Fibroblast of upper back skin (primary cell): Measurements from ENCODE around the gene RBL1.
"Not testable (repeated sequence)": the region's sequence is repeated elsewhere in the genome, so short reads cannot be mapped to it uniquely, and the experiment has no call there.

ENCODE experiments used
- DNase-seq: peaks from one replicate; pipeline ENCODE4 v3.0.0-alpha.2; 2013

Gene RBL1

GRCh38 chr20:37075932-37076685 lies 19.7 kb downstream of the RBL1 start:
- DNase-seq: no peak

- no peak for DNase-seq
Observed at GRCh38 chr20:37072293-37073196, 23.3 kb downstream of the RBL1 start.

- DNase-seq: peak; percentile 16
Observed at GRCh38 chr20:37071481-37071911, 24.3 kb downstream of the RBL1 start.

GRCh38 chr20:37069563-37069962 lies 26.2 kb downstream of the RBL1 start:
- not testable (repeated sequence) for DNase-seq

- no peak for DNase-seq
Observed at GRCh38 chr20:37066168-37066567, 29.6 kb downstream of the RBL1 start.

- no peak for DNase-seq
Observed at GRCh38 chr20:37055276-37055675, 40.5 kb downstream of the RBL1 start.

GRCh38 chr20:37053230-37053950 lies 42.4 kb downstream of the RBL1 start:
- no peak for DNase-seq

GRCh38 chr20:37042986-37043972 lies 52.5 kb downstream of the RBL1 start:
- peak; percentile 47 for DNase-seq

- not testable (repeated sequence) for DNase-seq
Observed at GRCh38 chr20:37039366-37039765, 56.4 kb downstream of the RBL1 start.

- no peak for DNase-seq
Observed at GRCh38 chr20:37032077-37032476, 63.7 kb downstream of the RBL1 start.

GRCh38 chr20:37020636-37021035 lies 75.2 kb downstream of the RBL1 start:
- no peak for DNase-seq

- DNase-seq: not testable (repeated sequence)
Observed at GRCh38 chr20:37012631-37013030, 83.2 kb downstream of the RBL1 start.

GRCh38 chr20:37011858-37012257 lies 83.9 kb downstream of the RBL1 start:
- DNase-seq: not testable (repeated sequence)

- no peak for DNase-seq
Observed at GRCh38 chr20:37011147-37011546, 84.7 kb downstream of the RBL1 start.

- peak; percentile 9 for DNase-seq
Observed at GRCh38 chr20:37007898-37008649, 87.7 kb downstream of the RBL1 start.

GRCh38 chr20:37005062-37005942 lies 90.5 kb downstream of the RBL1 start:
- DNase-seq: not testable (repeated sequence)

- DNase-seq: not testable (repeated sequence)
Observed at GRCh38 chr20:37001634-37002033, 94.2 kb downstream of the RBL1 start.

GRCh38 chr20:37000171-37000570 lies 95.6 kb downstream of the RBL1 start:
- DNase-seq: not testable (repeated sequence)

- DNase-seq: no peak
Observed at GRCh38 chr20:36998652-36999051, 97.1 kb downstream of the RBL1 start.

- no peak for DNase-seq
Observed at GRCh38 chr20:36997121-36997520, 98.7 kb downstream of the RBL1 start.
